HepG2 (cell line): Measurements from ENCODE around the gene MFNG. TPM values are rescaled to one million over a fixed set of nuclear protein-coding genes. Genes with fewer than 3 reads are reported as not detected.
A peak's percentile ranks its signal among the peaks of the same experiment; 100 is the strongest.

Source experiments
- KDM2A ChIP-seq: sonication (generic); formaldehyde crosslinking; IDR thresholded peaks from 2 replicates; pipeline ENCODE4 v1.4.0; 2020; ENCODE audit warnings: low read depth, missing genetic modification reagents, borderline replicate concordance
- MED1 ChIP-seq: sonication (generic); formaldehyde crosslinking; IDR thresholded peaks from 2 replicates; pipeline ENCODE4 v1.4.0; 2020; ENCODE audit warnings: missing genetic modification reagents
- NFYB ChIP-seq: sonication (generic); formaldehyde crosslinking; IDR thresholded peaks from 2 replicates; pipeline ENCODE4 v1.4.0; 2020; ENCODE audit warnings: missing genetic modification reagents
- SP4 ChIP-seq: sonication (generic); formaldehyde crosslinking; IDR thresholded peaks from 2 replicates; pipeline ENCODE4 v1.8.1; 2023; ENCODE audit warnings: mild to moderate bottlenecking, missing genetic modification reagents
- THYN1 ChIP-seq: sonication (generic); formaldehyde crosslinking; IDR thresholded peaks from 2 replicates; pipeline ENCODE4 v1.8.1; 2023; ENCODE audit warnings: low read depth, mild to moderate bottlenecking, moderate library complexity, missing genetic modification reagents, borderline replicate concordance
- ZNF761 ChIP-seq: sonication (generic); formaldehyde crosslinking; conservative IDR thresholded peaks from 2 replicates; pipeline ENCODE4 v1.4.0; 2020; ENCODE audit warnings: mild to moderate bottlenecking, missing genetic modification reagents
- polyA plus RNA-seq, 8 experiments: library from polyadenylated mRNA; depleted of rRNA in 3 of 8; stranded (reverse) in 7 of 8; unstranded in 1 of 8; fragments of >200 nt; fragmentation: Illumina TruSeq in 4 of 8; extraction: Trizol in 4 of 8; gene quantifications; 2 replicates each; pipeline versions ENCODE4 v1.2.1 to v1.2.3, GENCODE V29; 2011 to 2016; ENCODE audit warnings: low read depth in 4 of 8, missing spikeins in 1 of 8, mixed read lengths in 1 of 8; ENCODE audit not compliant: insufficient read depth in 1 of 8
- total RNA-seq, 5 experiments: library from RNA; depleted of rRNA; stranded (reverse); fragments of >200 nt; fragmentation: Illumina TruSeq; extraction: Trizol; gene quantifications; 2 replicates each; pipeline ENCODE4 v1.2.3, GENCODE V29; 2016; ENCODE audit warnings: low read depth in 1 of 5
- TF ChIP-seq, protein P1 (sequence below): sonication (generic); formaldehyde crosslinking; IDR thresholded peaks from 2 replicates; pipeline ENCODE4 v1.5.0; 2020; ENCODE audit warnings: mild to moderate bottlenecking, missing genetic modification reagents
- TF ChIP-seq, protein P2 (sequence below): IDR thresholded peaks from 2 replicates; pipeline ENCODE4 v1.6.1; 2016; ENCODE audit warnings: missing compliant biosample characterization, missing genetic modification reagents, borderline replicate concordance
- TF ChIP-seq, protein P3 (sequence below): sonication (generic); formaldehyde crosslinking; IDR thresholded peaks from 2 replicates; pipeline ENCODE4 v1.4.0; 2020; ENCODE audit warnings: missing genetic modification reagents
- TF ChIP-seq, protein P4 (sequence below): IDR thresholded peaks from 2 replicates; pipeline ENCODE4 v1.6.1; 2016; ENCODE audit warnings: missing genetic modification reagents, missing compliant biosample characterization
- TF ChIP-seq, protein P5 (sequence below): sonication (generic); formaldehyde crosslinking; IDR thresholded peaks from 2 replicates; pipeline ENCODE4 v1.4.0; 2020; ENCODE audit warnings: missing genetic modification reagents, borderline replicate concordance
- TF ChIP-seq, protein P6 (sequence below): sonication (generic); formaldehyde crosslinking; IDR thresholded peaks from 2 replicates; pipeline ENCODE4 v1.8.1; 2023; ENCODE audit warnings: mild to moderate bottlenecking, inconsistent platforms, moderate library complexity, missing genetic modification reagents, borderline replicate concordance
- TF ChIP-seq, protein P7 (sequence below): IDR thresholded peaks from 2 replicates; pipeline ENCODE4 v1.6.1; 2016

The MFNG gene
- total and polyA plus RNA-seq, 2 of the 13 experiments (the other 11 are each of a cell fraction or from before 2014, with no cell fraction given): 1.0 to 11.7 TPM

DNA sequence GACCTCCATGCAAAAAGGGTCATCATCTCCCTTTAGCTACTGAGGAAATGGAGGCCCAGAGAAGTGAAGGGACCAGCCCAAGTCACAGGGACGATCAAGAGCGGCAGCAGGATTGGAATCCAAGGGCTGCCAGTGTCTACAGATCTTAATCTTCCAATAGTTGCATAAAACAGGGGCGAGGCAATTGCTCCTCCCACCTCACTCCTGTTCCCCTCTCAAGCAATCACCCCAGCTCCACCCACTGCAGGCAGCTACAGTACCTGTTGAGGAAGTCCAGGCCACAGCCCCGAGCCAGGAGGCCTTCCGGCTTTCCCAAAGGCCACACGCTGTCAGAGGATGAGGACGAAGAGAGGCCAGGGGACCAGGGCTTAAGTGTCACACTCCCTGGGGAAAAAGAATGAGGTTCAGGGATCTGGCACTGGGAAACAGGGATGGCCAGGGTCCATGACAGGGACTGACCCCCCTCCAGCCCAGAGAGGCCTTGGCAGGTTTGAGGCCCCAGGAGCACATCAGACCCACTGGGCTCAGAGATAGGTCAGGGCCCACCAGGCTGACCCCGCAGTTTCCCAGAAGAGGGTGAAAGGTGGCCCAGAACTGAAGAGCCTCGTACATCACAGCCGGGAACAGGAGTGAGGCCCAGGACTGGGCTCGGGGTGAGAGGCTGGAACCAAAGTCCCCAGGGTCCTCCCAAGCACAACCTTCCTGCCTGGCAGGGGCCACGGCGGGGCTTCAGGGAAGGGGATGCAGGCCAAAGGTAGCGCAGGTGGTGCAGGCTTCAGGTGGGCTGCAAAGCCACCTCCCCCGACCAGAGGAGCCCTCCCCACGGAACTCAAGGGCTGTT lies 16.4 kb upstream of the MFNG start (continued):
- TF ChIP-seq, protein P1, sequence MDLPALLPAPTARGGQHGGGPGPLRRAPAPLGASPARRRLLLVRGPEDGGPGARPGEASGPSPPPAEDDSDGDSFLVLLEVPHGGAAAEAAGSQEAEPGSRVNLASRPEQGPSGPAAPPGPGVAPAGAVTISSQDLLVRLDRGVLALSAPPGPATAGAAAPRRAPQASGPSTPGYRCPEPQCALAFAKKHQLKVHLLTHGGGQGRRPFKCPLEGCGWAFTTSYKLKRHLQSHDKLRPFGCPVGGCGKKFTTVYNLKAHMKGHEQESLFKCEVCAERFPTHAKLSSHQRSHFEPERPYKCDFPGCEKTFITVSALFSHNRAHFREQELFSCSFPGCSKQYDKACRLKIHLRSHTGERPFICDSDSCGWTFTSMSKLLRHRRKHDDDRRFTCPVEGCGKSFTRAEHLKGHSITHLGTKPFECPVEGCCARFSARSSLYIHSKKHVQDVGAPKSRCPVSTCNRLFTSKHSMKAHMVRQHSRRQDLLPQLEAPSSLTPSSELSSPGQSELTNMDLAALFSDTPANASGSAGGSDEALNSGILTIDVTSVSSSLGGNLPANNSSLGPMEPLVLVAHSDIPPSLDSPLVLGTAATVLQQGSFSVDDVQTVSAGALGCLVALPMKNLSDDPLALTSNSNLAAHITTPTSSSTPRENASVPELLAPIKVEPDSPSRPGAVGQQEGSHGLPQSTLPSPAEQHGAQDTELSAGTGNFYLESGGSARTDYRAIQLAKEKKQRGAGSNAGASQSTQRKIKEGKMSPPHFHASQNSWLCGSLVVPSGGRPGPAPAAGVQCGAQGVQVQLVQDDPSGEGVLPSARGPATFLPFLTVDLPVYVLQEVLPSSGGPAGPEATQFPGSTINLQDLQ (CRISPR knock-in tag): no peak
- TF ChIP-seq ZNF761 (CRISPR knock-in tag) (peak; percentile 86), MED1 (CRISPR knock-in tag) (peak; percentile 8; the same call in 1 of the 2 replicates), KDM2A (CRISPR knock-in tag) (no peak; the same call in 1 of the 2 replicates), SP4 (CRISPR knock-in tag) (peak; percentile 52; the same call in 1 of the 2 replicates), NFYB (CRISPR knock-in tag) (no peak), THYN1 (CRISPR knock-in tag) (no peak)
- TF ChIP-seq, protein P2, sequence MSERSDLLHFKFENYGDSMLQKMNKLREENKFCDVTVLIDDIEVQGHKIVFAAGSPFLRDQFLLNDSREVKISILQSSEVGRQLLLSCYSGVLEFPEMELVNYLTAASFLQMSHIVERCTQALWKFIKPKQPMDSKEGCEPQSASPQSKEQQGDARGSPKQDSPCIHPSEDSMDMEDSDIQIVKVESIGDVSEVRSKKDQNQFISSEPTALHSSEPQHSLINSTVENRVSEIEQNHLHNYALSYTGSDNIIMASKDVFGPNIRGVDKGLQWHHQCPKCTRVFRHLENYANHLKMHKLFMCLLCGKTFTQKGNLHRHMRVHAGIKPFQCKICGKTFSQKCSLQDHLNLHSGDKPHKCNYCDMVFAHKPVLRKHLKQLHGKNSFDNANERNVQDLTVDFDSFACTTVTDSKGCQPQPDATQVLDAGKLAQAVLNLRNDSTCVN: no peak
- TF ChIP-seq, protein P3, sequence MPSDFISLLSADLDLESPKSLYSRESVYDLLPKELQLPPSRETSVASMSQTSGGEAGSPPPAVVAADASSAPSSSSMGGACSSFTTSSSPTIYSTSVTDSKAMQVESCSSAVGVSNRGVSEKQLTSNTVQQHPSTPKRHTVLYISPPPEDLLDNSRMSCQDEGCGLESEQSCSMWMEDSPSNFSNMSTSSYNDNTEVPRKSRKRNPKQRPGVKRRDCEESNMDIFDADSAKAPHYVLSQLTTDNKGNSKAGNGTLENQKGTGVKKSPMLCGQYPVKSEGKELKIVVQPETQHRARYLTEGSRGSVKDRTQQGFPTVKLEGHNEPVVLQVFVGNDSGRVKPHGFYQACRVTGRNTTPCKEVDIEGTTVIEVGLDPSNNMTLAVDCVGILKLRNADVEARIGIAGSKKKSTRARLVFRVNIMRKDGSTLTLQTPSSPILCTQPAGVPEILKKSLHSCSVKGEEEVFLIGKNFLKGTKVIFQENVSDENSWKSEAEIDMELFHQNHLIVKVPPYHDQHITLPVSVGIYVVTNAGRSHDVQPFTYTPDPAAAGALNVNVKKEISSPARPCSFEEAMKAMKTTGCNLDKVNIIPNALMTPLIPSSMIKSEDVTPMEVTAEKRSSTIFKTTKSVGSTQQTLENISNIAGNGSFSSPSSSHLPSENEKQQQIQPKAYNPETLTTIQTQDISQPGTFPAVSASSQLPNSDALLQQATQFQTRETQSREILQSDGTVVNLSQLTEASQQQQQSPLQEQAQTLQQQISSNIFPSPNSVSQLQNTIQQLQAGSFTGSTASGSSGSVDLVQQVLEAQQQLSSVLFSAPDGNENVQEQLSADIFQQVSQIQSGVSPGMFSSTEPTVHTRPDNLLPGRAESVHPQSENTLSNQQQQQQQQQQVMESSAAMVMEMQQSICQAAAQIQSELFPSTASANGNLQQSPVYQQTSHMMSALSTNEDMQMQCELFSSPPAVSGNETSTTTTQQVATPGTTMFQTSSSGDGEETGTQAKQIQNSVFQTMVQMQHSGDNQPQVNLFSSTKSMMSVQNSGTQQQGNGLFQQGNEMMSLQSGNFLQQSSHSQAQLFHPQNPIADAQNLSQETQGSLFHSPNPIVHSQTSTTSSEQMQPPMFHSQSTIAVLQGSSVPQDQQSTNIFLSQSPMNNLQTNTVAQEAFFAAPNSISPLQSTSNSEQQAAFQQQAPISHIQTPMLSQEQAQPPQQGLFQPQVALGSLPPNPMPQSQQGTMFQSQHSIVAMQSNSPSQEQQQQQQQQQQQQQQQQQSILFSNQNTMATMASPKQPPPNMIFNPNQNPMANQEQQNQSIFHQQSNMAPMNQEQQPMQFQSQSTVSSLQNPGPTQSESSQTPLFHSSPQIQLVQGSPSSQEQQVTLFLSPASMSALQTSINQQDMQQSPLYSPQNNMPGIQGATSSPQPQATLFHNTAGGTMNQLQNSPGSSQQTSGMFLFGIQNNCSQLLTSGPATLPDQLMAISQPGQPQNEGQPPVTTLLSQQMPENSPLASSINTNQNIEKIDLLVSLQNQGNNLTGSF (CRISPR knock-in tag): peak; percentile 63; the same call in 1 of the 2 replicates
- TF ChIP-seq, protein P4, sequence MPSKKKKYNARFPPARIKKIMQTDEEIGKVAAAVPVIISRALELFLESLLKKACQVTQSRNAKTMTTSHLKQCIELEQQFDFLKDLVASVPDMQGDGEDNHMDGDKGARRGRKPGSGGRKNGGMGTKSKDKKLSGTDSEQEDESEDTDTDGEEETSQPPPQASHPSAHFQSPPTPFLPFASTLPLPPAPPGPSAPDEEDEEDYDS (CRISPR knock-in tag): peak; percentile 29; the same call in 1 of the 2 replicates
- TF ChIP-seq, protein P5, sequence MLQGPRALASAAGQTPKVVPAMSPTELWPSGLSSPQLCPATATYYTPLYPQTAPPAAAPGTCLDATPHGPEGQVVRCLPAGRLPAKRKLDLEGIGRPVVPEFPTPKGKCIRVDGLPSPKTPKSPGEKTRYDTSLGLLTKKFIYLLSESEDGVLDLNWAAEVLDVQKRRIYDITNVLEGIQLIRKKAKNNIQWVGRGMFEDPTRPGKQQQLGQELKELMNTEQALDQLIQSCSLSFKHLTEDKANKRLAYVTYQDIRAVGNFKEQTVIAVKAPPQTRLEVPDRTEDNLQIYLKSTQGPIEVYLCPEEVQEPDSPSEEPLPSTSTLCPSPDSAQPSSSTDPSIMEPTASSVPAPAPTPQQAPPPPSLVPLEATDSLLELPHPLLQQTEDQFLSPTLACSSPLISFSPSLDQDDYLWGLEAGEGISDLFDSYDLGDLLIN (CRISPR knock-in tag): no peak
- TF ChIP-seq, protein P6, sequence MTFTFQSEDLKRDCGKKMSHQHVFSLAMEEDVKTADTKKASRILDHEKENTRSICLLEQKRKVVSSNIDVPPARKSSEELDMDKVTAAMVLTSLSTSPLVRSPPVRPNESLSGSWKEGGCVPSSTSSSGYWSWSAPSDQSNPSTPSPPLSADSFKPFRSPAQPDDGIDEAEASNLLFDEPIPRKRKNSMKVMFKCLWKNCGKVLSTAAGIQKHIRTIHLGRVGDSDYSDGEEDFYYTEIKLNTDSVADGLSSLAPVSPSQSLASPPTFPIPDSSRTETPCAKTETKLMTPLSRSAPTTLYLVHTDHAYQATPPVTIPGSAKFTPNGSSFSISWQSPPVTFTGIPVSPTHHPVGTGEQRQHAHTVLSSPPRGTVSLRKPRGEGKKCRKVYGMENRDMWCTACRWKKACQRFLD (CRISPR knock-in tag): peak; percentile 78; the same call in 1 of the 2 replicates
- TF ChIP-seq, protein P7, sequence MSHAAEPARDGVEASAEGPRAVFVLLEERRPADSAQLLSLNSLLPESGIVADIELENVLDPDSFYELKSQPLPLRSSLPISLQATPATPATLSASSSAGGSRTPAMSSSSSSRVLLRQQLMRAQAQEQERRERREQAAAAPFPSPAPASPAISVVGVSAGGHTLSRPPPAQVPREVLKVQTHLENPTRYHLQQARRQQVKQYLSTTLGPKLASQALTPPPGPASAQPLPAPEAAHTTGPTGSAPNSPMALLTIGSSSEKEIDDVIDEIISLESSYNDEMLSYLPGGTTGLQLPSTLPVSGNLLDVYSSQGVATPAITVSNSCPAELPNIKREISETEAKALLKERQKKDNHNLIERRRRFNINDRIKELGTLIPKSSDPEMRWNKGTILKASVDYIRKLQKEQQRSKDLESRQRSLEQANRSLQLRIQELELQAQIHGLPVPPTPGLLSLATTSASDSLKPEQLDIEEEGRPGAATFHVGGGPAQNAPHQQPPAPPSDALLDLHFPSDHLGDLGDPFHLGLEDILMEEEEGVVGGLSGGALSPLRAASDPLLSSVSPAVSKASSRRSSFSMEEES: 0 out of 2 replicates have a peak, but pooled peaks have one; percentile 31
